Ureter (tissue), 1 donor: ENCODE results near the gene RBM24. TPM values are rescaled to one million over a fixed set of nuclear protein-coding genes. Genes with fewer than 3 reads are reported as not detected.

Experiments used
- DNase-seq: peaks from one replicate; pipeline ENCODE4 v3.0.0-alpha.2; 2020; ENCODE audit warnings: low spot score
- total RNA-seq: library from RNA; stranded (reverse); gene quantifications from one replicate; pipeline ENCODE4 v1.2.4, GENCODE V29; 2023
- donor health status: DM: yes; HTN: yes; CAD: no.

RBM24 gene
- total RNA-seq, 1 donor from 2014 or later: 8.9 TPM

DNA sequence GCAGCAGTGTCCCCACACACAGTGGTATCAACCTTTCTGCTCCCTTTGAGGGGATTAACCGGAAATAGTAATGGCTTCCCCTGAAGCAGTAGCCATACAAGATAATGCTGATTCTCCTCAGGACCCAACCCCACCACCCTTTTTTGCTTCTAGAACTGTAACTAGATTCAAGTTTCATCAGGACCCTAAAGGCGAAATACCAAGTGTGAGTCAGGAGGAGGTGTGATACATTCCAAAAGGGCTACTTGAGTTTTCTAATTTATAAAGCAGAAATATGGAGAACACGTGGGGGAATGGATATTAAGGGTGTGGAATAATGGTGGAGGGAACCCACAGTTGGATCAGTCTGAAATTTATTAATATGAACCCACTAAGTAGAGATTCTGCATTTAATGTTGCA, 60.7 kb downstream of the RBM24 start:
- DNase-seq: no peak

DNA sequence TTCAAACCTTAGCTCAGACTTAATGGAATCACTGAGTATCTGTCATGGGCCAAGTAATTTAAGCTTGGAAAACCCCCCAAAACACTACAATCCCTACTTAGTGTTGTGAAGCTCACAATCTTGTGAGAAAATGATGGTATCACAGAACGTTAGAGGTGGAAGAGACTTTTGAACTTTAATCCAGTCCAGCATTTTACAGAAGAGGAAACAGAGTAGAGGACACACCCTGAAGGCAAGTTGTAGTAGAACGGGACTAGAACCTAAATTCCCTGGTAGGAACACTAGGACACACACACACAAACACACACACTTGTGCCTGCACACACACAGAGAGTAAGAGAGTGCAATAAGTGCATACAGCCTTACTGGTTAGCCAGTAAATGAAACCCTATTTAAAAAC, 62.1 kb downstream of the RBM24 start:
- no peak for DNase-seq

Other genes with a start within 250 kb of the RBM24 start
- not detected for gene STMND1, start 179.3 kb upstream of the RBM24 start, total RNA-seq
- gene CAP2, start 112.2 kb downstream of the RBM24 start, total RNA-seq: 20.7 TPM